Transverse colon (tissue), 4 donors: Measurements from ENCODE around the gene CCN6. TPM values are rescaled to one million over a fixed set of nuclear protein-coding genes. Genes with fewer than 3 reads are reported as not detected.

ENCODE experiments used
- DNase-seq: peaks from one replicate; pipeline ENCODE4 v3.0.0-alpha.2; 2019
- H3K27ac ChIP-seq, 4 donors: fragments of 200-600 bp; sonication (generic); 2 replicates each; pipeline ENCODE4 v1.5.1; 2016 to 2018; ENCODE audit warnings: inconsistent platforms in 4 of 4
- H3K27me3 ChIP-seq: fragments of 200-600 bp; sonication (generic); 2 replicates; pipeline ENCODE4 v1.5.1; 2017; ENCODE audit warnings: inconsistent platforms
- H3K36me3 ChIP-seq, 4 donors: fragments of 200-600 bp; sonication (generic); 2 replicates each; pipeline ENCODE4 v1.5.1; 2017 to 2019; ENCODE audit warnings: inconsistent platforms in 4 of 4
- H3K4me1 ChIP-seq, 4 donors: fragments of 200-600 bp; sonication (generic); 2 replicates each; pipeline ENCODE4 v1.5.1; 2017 to 2020; ENCODE audit warnings: inconsistent platforms in 4 of 4
- H3K4me3 ChIP-seq, 4 donors: fragments of 200-600 bp; sonication (generic); 1 replicate in 1 of 4; 2 replicates in 3 of 4; pipeline versions ENCODE4 v1.5.1 to v1.6.1; 2017 to 2019; ENCODE audit warnings: inconsistent platforms in 4 of 4
- H3K9me3 ChIP-seq, 2 donors: fragments of 200-600 bp; sonication (generic); 2 replicates each; pipeline ENCODE4 v1.5.1; 2017 to 2019; ENCODE audit warnings: inconsistent platforms in 2 of 2
- CTCF ChIP-seq, 5 experiments: fragments of 200-600 bp in 3 of 5; fragments of 450-650 bp in 2 of 5; sonication (generic) in 3 of 5; IDR thresholded peaks; 1 replicate in 2 of 5; 2 replicates in 3 of 5; pipeline ENCODE4 v1.5.1; 2016 to 2017; ENCODE audit warnings: antibody characterized with exemption in 5 of 5, inconsistent platforms in 3 of 5, mild to moderate bottlenecking in 2 of 5, moderate library complexity in 1 of 5
- EP300 ChIP-seq: sonication (generic); formaldehyde crosslinking; IDR thresholded peaks from one replicate; pipeline ENCODE4 v1.6.1; 2017; ENCODE audit warnings: antibody characterized with exemption, low read depth
- POLR2A ChIP-seq: fragments of 450-650 bp; IDR thresholded peaks from one replicate; pipeline ENCODE4 v1.6.1; 2016; ENCODE audit warnings: antibody characterized with exemption, mild to moderate bottlenecking, moderate library complexity
- POLR2AphosphoS5 ChIP-seq, 3 donors: sonication (generic); formaldehyde crosslinking; IDR thresholded peaks; one replicate each; pipeline ENCODE4 v1.6.1; 2016; ENCODE audit warnings: antibody characterized with exemption in 3 of 3
- WGBS, 2 donors: methylation state at CpG; one replicate each; pipeline ENCODE4 v1.1.5; 2018; ENCODE audit warnings: low coverage in 1 of 2; 5-methylcytosine and 5-hydroxymethylcytosine counted together
- in situ Hi-C, 4 donors: fragments of 200-750 bp; cut with MboI; loops; one replicate each; pipeline versions ENCODE4 v1.15.0 to v1.15.1; 2017; ENCODE audit warnings: low sequenced_read_pairs in 3 of 4, low pct_ligation_motif_present in 1 of 4, low pct_unique_long_range_greater_than_20kb in 1 of 4
- intact Hi-C: fragments of 100-400 bp; cut with DNase I; formaldehyde crosslinking; loops from one replicate; pipeline ENCODE4 v1.15.1; 2023; ENCODE audit warnings: low total_unique reads
- total RNA-seq, 4 donors: library from RNA; depleted of rRNA; stranded (reverse); fragments of >200 nt; gene quantifications; one replicate each; pipeline ENCODE4 v1.1.0, GENCODE V29; 2016

CCN6 gene
- total RNA-seq, 4 donors from 2014 or later, result not detected

DNA sequence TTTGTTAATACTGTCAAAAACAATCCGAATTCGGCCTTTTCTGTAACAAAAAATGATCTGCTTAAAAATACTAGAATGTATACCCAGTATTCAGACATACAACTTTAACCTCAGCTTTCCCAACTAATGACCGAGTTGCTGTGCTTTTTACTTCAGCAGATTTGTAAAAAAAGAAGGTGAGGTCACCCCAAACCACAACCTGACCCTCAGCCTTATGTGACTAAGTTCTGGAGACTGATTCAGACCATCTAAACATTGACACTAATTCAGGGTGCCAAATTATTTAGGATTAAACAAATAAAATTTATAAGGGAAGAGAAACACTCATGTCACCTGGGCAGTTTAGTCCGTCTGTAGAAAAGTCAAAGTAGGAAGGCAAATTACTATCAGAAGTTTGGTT lies 7.7 kb downstream of the CCN6 start:
- H3K36me3 ChIP-seq, result no peaks in the 10 kb centered on the region
- H3K4me1 ChIP-seq, result no peaks in the 10 kb centered on the region
- H3K9me3 ChIP-seq, result no peaks in the 10 kb centered on the region
- in situ Hi-C loops, result no loop called here
- intact Hi-C loops, result no loop called here
- WGBS, 2 donors, result 91 to 94% methylated on average over 4 of the region's 4 CpGs
- no peak overlapping the region for H3K4me3 ChIP-seq
- no peak for DNase-seq
- H3K27me3 ChIP-seq, result no peaks in the 10 kb centered on the region
- no peak for TF ChIP-seq POLR2A
- no peak for TF ChIP-seq POLR2AphosphoS5 (IDR thresholded peaks at IDR 0.05)
- no peak for TF ChIP-seq EP300
- TF ChIP-seq CTCF (IDR thresholded peaks at IDR 0.05), result no peak
- no peak overlapping the region for H3K27ac ChIP-seq

DNA sequence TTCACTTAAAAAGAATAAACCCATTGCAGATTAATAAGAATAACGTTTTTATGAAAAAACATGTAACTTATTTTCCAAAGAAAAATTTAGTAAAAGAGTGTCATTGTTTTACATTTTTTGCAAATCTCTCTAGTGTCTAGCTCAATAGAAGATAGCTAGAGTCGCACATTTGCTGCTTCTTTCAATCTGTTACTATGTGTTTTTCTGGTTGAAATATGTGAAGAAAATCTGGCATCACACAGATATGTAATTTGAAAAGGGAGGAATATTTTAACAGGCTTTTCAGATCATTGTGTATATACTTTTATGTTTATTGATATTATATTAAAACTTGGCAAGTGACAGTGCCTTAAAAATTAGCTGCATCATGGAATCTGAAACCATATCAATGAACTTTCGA lies 9.1 kb downstream of the CCN6 start:
- WGBS, 2 donors, result 81 to 90% methylated on average over 3 of the region's 3 CpGs
- Histone ChIP-seq H3K4me3 (no peak overlapping the region), H3K36me3 (no peaks in the 10 kb centered on the region), H3K27ac (no peak overlapping the region), H3K27me3 (no peaks in the 10 kb centered on the region), H3K9me3 (no peaks in the 10 kb centered on the region), H3K4me1 (no peaks in the 10 kb centered on the region)
- intact Hi-C loops (no loop called here), in situ Hi-C loops (no loop called here)
- TF ChIP-seq EP300 (no peak), POLR2AphosphoS5 (IDR thresholded peaks at IDR 0.05) (no peak), POLR2A (no peak), CTCF (IDR thresholded peaks at IDR 0.05) (no peak)
- DNase-seq, result no peak

DNA sequence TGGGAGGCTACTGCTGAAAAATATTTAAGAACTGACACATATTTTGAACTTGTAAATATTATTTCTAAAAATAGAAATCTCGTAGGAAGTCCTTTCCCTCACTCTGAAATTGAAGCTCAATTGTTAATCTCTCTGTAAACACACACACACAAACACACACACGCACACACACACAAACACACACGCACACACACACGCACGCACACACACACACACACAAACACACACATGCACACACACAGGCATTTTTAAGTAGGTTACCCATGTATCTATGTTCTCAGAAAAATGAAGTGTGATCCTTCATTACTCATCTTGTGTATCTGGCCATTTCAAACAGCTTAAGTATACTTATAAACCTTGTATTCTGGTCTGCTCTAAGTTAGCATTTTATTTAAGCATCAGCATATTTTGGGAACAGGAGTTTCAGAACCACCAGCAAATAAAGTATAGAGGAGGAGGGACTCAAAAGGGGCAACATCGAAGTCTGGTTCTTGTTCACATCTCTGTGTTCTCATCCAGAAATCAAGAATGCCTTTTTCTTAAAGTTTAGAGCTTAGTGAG lies 11.6 kb downstream of the CCN6 start:
- intact Hi-C loops (no loop called here), in situ Hi-C loops (no loop called here)
- WGBS, 2 donors, result 68 to 71% methylated on average over 5 to 6 of the region's 6 CpGs
- Histone ChIP-seq H3K4me1 (no peaks in the 10 kb centered on the region), H3K27me3 (no peaks in the 10 kb centered on the region), H3K27ac (no peak overlapping the region), H3K4me3 (no peak overlapping the region), H3K36me3 (peaks cover 0 to 6% (median 0%) of the 10 kb centered on the region in 4 donors), H3K9me3 (no peaks in the 10 kb centered on the region)
- no peak for TF ChIP-seq POLR2A
- TF ChIP-seq POLR2AphosphoS5 (IDR thresholded peaks at IDR 0.05), result no peak
- no peak for TF ChIP-seq CTCF (IDR thresholded peaks at IDR 0.05)
- TF ChIP-seq EP300, result no peak
- DNase-seq, result no peak

DNA sequence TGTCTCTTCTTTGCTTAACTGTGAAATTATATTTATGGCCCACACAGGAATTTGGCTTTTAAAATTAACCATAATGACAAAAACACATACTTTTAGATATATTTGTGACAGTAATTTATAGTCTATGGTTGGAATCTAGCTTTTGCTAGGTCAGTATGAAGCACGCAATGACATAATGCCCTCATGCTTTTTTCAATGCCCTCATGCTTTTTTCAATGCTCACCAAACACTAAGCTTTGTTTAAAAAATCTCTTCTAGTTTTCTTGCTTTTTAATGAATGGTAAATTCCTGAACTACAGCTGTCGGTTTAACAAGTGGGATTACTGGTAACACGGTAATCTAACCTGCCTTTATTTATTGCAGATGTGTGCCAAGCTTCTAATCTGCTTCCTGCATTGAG lies 12.7 kb downstream of the CCN6 start:
- in situ Hi-C loops, result no loop called here
- Histone ChIP-seq H3K36me3 (peaks cover 0 to 17% (median 4%) of the 10 kb centered on the region in 4 donors), H3K4me1 (no peaks in the 10 kb centered on the region), H3K27ac (no peak overlapping the region), H3K4me3 (no peak overlapping the region), H3K27me3 (no peaks in the 10 kb centered on the region), H3K9me3 (no peaks in the 10 kb centered on the region)
- WGBS, 2 donors, result 57 to 69% methylated on average over 3 of the region's 3 CpGs
- intact Hi-C loops, result no loop called here
- no peak for DNase-seq
- TF ChIP-seq POLR2A, result no peak
- TF ChIP-seq POLR2AphosphoS5 (IDR thresholded peaks at IDR 0.05), result no peak
- no peak for TF ChIP-seq CTCF (IDR thresholded peaks at IDR 0.05)
- no peak for TF ChIP-seq EP300
